G401.6 (cell line): ENCODE data around the gene TLCD5.

Experiments used
- FAIRE-seq: peaks from 2 replicates; lab custom pipeline; 2012; peaks lifted over from hg19 to GRCh38; lab: Jason Lieb, UNC

The TLCD5 gene

DNA sequence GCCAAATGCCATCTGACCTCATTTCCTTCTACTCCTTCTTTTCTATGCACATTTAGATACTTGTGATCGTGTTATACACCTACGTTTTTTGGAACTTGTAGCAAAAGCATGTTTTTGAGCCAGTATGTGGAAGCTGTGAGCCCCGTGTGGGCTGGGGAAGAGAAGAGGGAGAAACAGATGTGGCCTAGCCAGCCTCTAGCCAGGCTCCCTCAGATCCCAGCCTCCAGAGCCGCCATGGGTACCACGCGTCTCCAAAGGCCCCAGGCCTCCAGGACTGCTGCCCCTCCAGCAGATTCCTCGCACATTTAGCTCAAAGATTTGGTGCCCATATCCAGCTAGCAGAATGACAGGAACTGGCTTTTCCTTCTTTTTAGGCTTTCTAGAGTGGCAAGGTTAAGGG is 17.0 kb upstream of the TLCD5 start:
- FAIRE-seq, result no peak

DNA sequence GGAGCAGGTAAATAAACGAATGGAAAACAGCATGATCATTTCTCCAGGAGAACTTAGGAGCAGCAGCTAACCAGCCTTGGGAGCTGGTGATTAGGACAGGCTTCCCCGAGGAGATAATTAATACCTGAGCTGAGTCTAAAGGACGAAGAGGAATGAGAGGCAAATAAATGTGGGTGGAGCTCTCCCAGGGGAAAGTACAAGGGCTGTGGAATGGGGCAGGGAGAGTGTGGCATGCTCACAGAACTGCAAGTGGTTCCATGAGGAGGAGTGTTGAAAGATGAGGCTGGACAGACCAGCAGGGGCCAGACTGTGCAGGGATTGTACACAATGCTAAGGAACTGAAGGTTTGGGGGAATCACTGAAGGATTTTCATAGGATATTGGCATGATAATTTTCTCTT is 14.2 kb upstream of the TLCD5 start:
- no peak for FAIRE-seq

DNA sequence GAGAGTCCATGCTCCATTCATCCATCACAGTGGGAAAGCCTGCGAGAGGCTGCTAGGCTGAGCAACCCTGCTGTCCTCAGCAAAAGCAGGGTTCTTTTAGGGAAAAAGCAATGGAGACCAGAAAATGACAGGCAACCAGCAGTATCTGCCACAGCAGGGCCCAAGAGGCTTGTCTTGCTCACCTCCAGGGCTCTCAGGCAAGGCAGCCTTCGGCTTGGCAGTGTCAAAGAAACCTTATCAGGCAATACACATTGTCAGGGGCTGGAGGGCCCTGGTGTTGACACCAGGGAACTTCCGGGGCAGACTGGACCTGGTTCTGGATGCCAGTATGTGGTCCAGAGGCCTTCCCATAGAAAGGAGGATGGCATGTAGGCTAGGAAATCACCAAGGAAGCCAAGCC is 10.2 kb upstream of the TLCD5 start:
- FAIRE-seq, result no peak

DNA sequence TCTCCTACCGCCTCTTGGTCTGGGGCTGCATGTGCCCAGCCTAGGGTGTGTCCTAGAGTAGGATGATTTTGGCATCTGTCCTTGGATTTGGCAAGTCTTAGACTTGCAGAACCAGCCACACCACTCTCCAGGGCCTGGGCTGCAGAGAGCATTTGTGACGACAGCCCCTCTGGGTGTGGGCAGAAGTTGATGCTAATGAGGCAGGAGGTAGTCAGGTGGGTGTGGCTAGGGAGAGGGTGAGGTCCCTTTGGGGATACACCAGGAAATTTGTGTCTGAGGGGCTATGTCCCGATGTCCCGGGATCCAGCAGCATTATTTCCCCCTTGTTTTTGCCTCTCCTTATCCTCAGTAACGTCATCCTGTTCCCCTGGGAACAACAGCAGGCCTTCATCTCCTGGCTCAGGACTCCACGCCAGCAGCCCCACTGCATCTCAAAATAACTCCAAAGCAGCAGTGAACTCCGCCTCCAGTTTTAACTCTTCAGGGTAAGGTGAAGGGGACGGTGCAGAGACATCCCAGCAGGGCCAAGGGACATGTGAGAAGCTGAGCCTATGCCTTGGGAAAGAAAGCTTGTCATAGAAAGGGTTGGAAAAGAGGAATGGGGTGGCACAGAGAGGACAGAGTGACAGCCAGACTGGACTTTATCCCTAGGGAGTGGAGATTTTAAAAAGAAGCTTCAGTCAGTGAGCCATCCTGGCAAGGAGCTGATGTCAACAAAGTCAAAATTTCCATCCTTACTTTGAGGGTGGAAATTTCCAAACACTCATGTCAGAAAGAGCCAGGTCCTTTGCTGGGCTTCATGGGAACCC is 8.0 kb upstream of the TLCD5 start:
- FAIRE-seq, result no peak

DNA sequence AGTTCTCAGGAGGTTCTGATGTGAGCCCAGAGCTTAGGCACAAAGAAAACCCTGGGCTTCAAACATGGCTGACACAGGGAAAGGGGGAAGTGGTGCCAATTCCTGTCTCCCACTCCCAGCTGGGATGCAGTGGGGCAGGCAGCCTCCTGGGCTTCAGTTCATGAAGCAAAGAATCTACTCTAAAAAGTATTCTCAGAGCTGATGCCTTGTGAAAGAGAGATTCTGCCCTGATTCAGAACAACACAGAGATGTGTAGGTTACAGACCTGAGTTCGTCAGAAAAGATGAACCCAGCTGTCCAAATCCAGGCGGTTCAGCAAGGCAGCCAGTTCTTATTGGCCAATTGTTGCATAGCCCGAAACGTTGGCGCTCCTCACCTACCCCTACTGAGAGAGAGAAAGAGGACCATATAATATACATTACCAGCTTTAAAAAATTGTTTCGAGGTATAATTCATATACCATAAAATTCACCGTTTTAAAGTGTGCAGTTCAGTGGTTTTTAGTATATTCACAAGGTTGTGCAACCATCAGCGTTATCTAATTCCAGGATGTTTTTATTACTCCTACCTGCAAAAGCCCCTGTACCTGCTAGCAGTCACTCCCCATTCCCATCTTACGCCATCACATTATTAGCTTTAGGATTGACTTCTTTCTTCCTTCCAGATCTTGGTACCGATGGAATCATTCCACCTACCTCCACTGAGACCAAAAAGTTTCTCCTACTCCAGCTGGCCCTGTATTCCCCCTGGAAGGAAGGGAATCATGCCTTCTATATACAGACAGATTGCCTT is 7.2 kb upstream of the TLCD5 start:
- no peak for FAIRE-seq

DNA sequence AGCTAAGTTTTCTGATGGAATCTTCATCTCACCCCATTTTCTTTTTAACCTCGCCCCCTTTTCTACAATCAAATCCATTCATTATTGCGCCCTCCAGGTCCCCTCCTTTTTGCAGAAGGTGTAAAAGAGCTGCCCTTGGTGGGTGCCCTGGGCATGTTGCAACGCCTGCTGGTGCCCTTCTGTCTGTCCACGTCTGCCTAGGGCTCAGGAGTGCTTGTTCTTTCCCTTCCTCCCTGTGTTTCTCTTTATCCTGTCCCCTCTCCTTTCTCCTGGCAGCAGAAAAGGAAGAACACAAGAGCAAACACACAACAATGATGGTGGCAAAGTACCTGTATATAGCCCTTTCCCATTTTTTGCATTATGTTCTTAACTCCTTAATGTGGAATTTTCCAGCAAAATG is 6.2 kb upstream of the TLCD5 start:
- no peak for FAIRE-seq

DNA sequence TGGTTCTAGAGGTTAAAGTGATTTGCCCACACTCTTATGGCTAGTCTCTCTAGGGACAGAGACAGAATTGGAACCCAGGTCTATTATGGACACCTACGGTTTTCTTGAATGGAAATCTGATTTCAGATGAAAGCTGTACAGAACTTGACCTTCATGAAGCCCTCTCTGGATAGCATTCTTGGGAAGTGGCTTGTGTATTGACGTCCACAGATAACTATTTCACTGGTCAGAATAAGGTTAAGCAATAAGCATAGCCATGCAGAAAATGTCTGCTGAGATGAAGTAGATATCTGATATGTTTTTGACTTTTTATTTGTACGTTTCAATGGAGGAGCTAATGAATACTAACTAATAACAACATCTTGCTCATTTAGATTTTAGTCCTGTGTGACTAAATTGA is 1.1 kb downstream of the TLCD5 start:
- no peak for FAIRE-seq

DNA sequence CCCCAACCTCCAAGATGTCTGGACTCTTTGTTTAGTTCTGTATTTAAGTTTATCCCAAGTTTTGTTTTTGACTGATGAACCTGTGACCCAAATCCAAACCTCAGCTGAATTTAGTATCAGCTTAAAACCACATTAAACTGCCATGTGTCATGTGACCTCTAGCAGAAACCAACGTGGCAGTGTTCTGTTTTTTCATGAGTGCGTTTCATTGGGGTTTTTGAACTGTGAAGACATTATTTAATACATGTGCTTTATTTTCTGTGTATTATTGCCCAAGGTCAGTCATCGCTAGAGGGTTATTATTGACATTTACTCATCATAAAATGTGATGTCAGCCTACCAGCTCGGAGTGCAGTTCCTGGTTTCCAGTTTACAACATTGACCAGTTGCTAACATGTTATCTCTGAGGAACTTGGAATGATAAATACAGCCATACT is 1.8 kb downstream of the TLCD5 start:
- FAIRE-seq, result no peak

DNA sequence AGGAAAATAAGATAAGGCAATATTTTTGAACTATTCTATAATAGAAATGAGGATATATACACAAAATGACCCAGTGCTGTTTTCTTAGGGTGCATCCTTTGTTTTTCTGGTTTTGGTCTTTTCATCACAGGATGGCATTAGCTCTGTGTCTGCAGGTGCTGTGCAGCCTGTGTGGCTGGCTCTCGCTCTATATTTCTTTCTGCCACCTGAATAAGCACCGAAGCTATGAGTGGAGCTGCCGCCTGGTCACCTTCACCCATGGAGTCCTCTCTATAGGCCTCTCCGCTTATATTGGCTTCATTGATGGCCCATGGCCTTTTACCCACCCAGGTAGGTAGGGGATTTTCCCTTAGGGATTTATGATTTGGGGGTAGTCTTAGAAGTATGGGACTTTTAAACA is 2.2 kb downstream of the TLCD5 start:
- no peak for FAIRE-seq

DNA sequence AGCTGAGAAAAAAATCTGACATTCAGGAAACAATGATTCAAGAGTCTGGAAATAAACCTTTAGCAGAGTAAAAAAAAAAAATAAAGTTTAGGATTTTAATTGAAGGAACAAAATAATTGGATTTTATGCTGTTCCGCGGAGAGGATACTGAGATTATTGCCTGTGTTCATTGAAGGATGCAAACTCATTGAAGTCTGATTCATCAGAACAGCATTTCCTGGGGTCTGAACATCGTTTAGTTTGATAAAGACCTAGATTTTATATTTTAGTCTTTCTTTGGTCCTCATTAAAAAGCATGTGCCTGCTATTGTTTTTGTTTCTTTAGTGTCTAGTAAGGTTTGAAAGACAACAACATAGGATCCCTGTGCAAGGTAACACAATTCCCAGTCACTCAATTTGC is 4.5 kb downstream of the TLCD5 start:
- FAIRE-seq, result no peak

DNA sequence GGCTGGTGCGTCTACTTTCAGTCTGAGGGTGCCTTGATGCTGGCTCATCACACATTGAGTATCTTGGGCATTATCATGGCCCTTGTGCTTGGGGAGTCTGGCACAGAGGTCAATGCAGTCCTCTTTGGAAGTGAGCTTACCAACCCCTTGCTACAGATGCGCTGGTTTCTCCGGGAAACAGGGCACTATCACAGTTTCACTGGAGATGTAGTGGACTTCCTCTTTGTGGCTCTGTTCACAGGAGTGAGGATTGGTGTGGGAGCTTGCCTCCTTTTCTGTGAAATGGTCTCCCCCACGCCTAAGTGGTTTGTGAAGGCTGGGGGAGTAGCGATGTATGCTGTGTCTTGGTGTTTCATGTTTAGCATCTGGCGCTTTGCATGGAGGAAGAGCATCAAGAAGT is 4.9 kb downstream of the TLCD5 start:
- FAIRE-seq, result no peak

DNA sequence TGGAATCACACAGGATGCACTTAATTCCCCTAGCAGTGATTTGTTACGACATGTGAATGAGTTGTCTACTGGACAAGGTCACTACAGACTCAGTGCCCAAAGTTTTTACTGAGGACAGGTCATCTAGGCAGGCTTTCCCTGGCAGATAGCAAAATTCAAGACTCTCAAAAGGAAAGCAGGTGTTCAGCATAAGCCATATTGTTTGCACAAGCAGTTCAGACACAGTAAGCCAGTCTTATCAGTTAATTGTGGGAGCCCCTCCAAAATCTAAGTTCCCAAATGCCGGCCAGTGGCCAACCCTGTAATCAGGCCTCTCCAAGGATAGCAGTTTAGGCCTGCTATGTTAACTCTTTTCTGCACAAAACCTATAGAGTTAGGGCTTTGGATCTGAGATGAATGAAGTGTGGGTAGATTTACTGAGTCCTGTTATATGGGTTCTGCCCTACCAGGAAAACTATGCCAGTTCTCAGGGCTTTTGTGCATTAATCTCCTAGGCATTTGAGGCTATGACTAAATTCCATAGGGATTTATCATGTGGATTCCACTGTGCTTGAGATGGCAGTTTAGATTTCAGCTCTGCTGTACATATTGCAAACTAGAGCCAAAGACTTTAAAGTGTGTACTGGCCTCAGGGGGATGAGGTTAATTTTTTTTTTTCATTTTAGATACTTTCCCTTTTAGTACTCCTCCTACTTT is 6.3 kb downstream of the TLCD5 start:
- FAIRE-seq, result peak; percentile 66

DNA sequence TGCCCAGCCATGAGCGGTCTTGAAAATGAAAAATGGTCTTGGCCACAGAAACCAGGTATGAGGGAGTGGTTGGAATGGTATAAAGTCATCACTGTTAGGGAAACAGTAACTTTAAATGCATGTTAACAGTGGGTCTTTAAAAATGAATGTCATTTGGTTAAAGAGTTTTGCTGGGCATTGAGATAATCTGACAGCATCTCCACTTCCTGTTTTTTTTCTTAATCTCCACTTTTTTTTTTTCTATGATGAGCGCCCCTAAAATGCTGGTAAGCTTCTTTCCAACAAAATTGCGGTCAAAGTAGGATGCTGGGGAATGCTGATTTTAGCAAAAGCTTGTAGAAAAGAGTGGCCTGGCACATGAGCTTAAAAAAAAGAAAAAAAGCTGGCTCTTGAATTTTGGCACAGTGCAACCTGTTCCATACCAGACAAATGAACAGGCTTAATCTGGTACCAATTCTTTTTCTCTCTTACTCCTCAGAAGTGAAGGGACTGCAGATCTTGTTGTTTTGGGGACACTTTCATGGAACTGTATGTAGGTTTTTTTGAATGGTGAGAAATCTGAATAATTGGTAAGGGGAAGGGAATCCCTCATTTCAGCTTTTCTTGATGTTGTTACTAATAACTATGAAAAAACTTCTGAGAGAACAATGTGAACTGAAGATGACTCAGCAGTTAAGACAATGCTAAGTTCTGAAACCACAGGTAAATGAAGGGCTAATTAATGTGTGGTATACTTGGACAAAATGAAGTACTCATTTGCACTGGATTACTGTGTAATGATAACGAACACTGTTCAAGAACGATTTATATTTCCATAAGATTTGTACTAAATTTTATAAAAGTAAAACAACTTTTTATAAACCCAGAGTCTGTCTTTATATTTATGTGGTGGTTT is 8.0 kb downstream of the TLCD5 start:
- no peak for FAIRE-seq

DNA sequence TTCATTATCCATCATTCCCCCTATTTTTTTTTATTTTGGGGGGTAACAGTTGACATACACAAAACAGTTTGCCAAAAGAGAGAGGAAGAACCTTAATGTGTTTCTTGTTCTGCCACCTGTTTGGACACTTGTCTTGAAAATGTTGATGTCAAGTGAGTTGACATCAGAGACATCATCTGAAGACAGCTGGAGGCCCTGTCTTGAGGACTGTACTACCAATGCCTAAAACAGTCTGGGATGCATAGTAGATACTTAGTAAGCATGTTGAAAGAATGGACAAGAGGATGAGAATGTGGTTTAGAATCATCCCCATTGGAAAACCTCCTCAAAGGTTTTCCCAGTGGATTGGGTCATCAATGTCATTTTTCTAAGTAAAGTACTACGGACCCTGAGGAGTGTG is 8.7 kb downstream of the TLCD5 start:
- no peak for FAIRE-seq

DNA sequence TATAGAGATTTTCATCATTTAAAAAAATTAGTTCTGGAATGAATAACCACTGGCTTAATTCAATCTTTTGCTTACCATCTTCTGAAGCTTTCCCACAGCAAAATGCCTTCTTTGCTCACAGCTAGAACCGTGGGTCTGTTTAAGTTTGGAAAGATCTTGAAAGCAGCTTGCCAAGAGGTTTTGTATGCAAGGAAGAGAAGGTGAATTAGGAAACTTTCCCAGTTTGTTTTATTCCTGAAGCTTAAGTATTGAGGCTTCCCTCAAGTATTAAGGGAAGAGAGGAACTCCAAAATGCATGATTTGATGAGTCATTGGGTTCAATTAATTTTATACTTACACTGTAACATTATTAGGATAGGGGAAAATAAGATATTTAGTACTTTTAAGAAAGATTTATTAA is 9.2 kb downstream of the TLCD5 start:
- no peak for FAIRE-seq

DNA sequence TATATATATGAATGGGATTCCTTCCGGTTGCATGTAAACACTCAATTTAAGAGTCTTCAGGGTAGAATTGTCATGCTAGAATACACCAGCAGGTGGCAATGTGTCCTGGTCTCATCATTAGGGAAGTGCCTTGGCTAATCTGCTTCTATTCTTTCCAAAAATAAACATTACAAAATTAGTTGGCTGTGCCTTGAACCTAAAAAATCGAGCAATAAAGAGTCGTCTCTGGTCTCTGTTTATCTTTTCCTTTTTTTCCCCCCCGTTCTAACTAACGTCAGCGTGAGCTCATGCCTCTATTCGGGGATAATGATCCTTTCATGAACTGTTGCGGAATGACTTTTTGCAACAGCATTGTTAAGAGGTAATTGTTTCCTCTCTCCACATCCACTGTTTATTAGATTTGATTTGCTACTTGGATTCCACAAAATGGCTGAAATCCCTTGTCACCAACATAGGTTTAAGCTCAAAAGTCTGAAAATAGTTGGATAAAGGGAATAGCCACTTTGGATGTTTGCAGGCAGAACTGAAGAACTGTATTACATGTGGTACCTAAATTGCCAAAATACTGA is 9.9 kb downstream of the TLCD5 start:
- FAIRE-seq, result peak; percentile 85

DNA sequence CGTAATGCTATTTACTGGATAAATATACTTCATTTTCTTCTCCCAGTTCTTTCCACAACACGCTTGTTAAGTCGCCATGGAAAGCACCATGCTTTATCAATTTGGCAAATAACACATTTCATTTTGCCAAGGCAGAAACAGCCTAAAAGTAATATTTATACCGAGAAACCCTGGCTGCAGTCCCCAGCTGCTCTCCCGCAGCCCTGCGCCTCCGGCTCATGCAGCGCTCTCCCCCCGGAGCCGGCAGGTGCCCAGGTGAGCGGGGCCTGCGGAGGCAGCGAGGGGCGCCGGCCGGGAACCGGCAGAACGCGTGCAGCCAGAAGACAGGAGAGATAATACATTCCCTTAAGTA is 10.4 kb downstream of the TLCD5 start:
- FAIRE-seq, result no peak

DNA sequence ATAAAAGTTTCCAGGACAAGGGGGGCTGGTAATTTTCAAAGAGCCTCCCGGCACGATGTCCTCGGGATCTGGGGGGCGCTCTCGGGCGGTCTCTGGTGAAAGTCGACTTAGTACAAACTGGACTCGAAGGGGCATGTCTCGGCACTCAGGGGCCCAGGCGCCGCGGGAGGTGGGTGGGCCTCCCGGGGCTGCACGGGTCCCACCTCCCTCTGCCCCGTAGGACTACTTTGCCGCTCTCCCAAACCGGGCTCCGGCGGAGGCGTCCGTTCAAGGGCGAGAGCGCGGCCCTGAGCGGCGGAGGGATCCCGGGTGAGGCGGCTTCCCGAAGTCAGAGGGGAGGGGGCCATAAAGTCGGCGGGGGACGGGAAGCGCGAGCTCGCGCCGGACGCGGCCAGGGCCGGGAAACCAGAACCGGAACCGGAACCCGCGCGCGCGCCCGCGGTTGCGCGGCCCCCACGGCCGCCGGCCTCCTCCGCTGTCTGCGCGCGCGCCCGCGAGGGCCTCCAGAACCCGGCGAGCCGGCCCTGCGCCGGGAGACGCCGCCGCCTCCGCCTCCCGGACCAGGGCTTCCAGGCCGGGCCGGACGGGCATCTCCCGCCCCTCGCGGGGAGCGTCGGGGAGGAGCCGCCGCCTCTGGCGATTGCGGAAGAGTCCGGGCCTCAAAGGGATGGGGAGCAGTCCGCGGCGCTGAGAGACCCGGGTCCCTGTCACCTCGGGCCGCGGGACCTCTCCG is 11.0 kb downstream of the TLCD5 start, which contains the start of gene ARHGEF12:
TSS of gene ARHGEF12 (plus strand) at position 506 of the 733 bp plus-strand sequence. CDS start 831 bp downstream, outside the sequence.
- no peak for FAIRE-seq

DNA sequence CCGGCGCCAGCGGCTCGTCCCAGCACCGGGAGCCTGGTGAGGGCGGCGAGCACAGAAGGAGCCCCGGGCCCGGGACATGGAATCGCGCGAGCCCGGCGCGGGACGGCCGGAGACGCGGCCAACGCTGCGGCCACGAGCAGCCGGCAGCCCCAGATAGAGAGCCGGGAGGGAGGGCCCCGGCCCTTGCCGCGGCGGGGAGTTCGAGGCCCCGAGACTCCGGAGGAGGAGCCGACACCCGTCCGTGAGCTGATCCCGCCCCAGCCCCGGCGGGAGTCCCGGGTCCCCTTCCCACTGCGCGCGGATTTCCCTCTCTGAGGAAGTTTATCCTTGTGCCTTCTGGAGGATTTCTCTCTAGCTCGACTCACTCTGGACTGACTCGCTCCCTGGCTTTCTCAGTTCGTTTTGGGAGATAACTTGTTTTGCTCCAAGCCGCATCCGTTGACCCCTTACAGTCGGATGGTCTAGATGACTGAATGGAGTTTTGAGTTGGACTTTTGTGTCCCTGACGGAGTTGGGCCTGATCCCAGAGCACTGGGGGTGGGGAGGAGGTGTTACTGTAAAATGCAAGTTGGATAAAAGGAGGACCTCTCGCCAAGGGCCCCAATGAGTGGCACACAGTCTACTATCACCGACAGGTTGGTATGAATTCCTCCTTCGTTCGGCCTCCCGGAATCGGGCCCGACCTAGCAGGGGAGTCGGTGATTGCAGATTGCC is 11.7 kb downstream of the TLCD5 start:
- FAIRE-seq, result no peak

DNA sequence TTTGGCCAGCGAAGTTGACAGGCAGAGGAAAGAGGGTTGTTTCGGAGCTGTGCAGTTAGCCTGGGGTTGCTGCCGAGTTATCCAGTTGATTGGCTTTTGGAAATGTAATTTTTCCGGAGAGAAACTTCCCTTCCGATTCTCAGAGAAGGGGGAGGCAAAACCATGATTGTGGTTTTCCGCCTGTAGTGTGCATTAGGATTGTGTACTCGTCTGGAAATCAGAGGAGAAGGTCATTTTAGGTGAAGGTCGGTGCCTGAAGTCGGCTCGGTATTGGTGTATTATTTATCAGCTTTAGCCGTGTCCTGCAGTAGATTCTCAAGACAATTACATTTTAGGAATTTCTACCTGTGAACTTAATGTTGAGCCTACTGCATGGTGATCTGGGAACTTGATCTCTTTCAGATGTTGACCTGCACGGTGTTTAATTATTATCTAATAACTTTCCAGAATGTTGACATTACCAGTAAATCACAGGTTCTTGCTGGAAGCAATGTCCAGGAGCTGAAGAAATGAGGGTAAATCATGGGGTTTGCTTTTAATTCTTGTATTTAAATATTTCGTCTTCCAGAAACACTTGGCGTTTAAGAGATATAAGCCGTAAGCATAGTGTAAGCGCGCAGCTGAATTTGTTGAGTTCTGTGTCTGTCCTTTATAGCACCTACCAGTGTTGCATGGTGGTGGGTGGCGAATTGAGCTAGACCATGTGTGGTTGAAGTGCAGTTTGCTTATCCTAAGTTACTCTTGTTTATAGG is 12.4 kb downstream of the TLCD5 start:
- FAIRE-seq, result no peak
